ENCODE results near the gene CASP14.

DNA sequence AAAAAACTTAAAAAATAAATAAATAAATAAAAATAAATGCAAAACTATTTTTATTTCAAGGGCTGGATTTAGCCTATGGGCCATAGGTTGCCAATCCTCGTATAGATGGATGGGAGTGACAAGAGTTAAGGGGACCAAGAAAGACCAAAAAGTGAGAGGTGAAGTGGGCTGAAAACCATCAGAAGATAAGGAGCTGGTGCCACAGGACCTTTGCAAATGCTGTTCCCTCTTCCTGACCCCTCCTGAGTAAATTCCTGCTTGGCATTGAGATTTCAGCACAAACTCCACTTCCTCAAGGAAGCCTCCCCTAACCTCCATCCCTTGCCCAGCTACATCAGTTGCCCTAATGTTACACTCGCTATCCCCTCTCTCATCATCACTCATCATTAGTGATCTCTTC lies 43.7 kb downstream of the CASP14 start:
- TF ChIP-seq, protein P1, sequence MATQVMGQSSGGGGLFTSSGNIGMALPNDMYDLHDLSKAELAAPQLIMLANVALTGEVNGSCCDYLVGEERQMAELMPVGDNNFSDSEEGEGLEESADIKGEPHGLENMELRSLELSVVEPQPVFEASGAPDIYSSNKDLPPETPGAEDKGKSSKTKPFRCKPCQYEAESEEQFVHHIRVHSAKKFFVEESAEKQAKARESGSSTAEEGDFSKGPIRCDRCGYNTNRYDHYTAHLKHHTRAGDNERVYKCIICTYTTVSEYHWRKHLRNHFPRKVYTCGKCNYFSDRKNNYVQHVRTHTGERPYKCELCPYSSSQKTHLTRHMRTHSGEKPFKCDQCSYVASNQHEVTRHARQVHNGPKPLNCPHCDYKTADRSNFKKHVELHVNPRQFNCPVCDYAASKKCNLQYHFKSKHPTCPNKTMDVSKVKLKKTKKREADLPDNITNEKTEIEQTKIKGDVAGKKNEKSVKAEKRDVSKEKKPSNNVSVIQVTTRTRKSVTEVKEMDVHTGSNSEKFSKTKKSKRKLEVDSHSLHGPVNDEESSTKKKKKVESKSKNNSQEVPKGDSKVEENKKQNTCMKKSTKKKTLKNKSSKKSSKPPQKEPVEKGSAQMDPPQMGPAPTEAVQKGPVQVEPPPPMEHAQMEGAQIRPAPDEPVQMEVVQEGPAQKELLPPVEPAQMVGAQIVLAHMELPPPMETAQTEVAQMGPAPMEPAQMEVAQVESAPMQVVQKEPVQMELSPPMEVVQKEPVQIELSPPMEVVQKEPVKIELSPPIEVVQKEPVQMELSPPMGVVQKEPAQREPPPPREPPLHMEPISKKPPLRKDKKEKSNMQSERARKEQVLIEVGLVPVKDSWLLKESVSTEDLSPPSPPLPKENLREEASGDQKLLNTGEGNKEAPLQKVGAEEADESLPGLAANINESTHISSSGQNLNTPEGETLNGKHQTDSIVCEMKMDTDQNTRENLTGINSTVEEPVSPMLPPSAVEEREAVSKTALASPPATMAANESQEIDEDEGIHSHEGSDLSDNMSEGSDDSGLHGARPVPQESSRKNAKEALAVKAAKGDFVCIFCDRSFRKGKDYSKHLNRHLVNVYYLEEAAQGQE (IDR thresholded peaks at IDR 0.05; ENCODE audit: borderline replicate concordance in 1 of 2, low read depth in 1 of 2, low read length in 2 of 2), result no peak
- no peak for TF ChIP-seq TCF7L2 (IDR thresholded peaks at IDR 0.05; ENCODE audit: low read depth, low read length)
